Endothelial cell (in vitro differentiated cells): ENCODE data around the gene RERE. TPM values are rescaled to one million over a fixed set of nuclear protein-coding genes. Genes with fewer than 3 reads are reported as not detected.
A peak's percentile ranks its signal among the peaks of the same experiment; 100 is the strongest.

ENCODE experiments used
- DNase-seq: peaks from one replicate; pipeline ENCODE4 v3.0.0; 2021; ENCODE audit warnings: low spot score
- H3K27ac Mint-ChIP-seq: one replicate; pipeline ENCODE4 v1.8.0; 2021; ENCODE audit warnings: mixed read lengths, inconsistent platforms; ENCODE audit not compliant: unreplicated experiment
- H3K27me3 Mint-ChIP-seq: one replicate; pipeline ENCODE4 v1.8.0; 2021; ENCODE audit warnings: mild to moderate bottlenecking, moderate library complexity, mixed read lengths, inconsistent platforms; ENCODE audit not compliant: unreplicated experiment
- H3K36me3 Mint-ChIP-seq: one replicate; pipeline ENCODE4 v1.8.0; 2021; ENCODE audit warnings: mild to moderate bottlenecking, low read depth, mixed read lengths, inconsistent platforms; ENCODE audit not compliant: unreplicated experiment
- H3K4me1 Mint-ChIP-seq: one replicate; pipeline ENCODE4 v1.8.0; 2021; ENCODE audit warnings: mild to moderate bottlenecking, mixed read lengths, inconsistent platforms; ENCODE audit not compliant: unreplicated experiment
- H3K4me3 Mint-ChIP-seq: one replicate; pipeline ENCODE4 v1.8.0; 2021; ENCODE audit warnings: mild to moderate bottlenecking, mixed read lengths, inconsistent platforms; ENCODE audit not compliant: unreplicated experiment
- H3K9me3 Mint-ChIP-seq: one replicate; pipeline ENCODE4 v1.8.0; 2021; ENCODE audit warnings: mixed read lengths, inconsistent platforms; ENCODE audit not compliant: unreplicated experiment
- total RNA-seq: library from RNA; stranded (reverse); fragmentation: NEBNext Ultra II Directional; extraction: Animal tissue kit (Norgen Biotek cat#: 25700); gene quantifications from one replicate; pipeline ENCODE4 v1.2.1, GENCODE V29; 2021; ENCODE audit not compliant: unreplicated experiment
- TF ChIP-seq, protein P1 (sequence below): fragments of 200-600 bp; sonication (generic); IDR thresholded peaks from one replicate; pipeline ENCODE4 v1.5.0; 2021; ENCODE audit warnings: antibody characterized with exemption; ENCODE audit not compliant: unreplicated experiment

Gene RERE
- total RNA-seq, 1 donor from 2014 or later: 115 TPM

DNA sequence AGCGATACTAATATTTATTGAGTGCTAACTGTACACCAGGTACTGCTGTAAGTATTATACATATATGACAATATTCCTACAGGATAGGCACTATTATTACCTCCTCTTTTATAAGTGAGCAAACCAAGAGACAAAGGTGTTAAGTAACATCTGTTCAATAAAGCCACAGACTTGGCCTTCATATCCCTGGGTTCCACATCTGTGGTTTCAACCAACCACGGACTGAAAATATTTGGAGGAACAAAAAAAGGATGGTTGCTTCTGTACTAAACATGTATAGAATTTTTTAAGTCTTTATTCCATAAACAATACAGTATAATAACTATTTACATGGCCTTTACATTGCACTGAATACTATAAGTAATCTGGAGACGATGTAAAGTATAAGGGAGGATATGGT lies 95.1 kb downstream of the RERE start:
- no peaks in the 10 kb centered on the region for H3K9me3 Mint-ChIP-seq
- peak overlapping the region; percentile 13 for H3K4me3 Mint-ChIP-seq
- DNase-seq: no peak
- H3K27me3 Mint-ChIP-seq: peaks cover 2% of the 10 kb centered on the region
- TF ChIP-seq, protein P1, sequence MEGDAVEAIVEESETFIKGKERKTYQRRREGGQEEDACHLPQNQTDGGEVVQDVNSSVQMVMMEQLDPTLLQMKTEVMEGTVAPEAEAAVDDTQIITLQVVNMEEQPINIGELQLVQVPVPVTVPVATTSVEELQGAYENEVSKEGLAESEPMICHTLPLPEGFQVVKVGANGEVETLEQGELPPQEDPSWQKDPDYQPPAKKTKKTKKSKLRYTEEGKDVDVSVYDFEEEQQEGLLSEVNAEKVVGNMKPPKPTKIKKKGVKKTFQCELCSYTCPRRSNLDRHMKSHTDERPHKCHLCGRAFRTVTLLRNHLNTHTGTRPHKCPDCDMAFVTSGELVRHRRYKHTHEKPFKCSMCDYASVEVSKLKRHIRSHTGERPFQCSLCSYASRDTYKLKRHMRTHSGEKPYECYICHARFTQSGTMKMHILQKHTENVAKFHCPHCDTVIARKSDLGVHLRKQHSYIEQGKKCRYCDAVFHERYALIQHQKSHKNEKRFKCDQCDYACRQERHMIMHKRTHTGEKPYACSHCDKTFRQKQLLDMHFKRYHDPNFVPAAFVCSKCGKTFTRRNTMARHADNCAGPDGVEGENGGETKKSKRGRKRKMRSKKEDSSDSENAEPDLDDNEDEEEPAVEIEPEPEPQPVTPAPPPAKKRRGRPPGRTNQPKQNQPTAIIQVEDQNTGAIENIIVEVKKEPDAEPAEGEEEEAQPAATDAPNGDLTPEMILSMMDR: no peak
- H3K36me3 Mint-ChIP-seq: peaks cover 5% of the 10 kb centered on the region
- peaks cover 11% of the 10 kb centered on the region for H3K4me1 Mint-ChIP-seq
- H3K27ac Mint-ChIP-seq: no peak overlapping the region

DNA sequence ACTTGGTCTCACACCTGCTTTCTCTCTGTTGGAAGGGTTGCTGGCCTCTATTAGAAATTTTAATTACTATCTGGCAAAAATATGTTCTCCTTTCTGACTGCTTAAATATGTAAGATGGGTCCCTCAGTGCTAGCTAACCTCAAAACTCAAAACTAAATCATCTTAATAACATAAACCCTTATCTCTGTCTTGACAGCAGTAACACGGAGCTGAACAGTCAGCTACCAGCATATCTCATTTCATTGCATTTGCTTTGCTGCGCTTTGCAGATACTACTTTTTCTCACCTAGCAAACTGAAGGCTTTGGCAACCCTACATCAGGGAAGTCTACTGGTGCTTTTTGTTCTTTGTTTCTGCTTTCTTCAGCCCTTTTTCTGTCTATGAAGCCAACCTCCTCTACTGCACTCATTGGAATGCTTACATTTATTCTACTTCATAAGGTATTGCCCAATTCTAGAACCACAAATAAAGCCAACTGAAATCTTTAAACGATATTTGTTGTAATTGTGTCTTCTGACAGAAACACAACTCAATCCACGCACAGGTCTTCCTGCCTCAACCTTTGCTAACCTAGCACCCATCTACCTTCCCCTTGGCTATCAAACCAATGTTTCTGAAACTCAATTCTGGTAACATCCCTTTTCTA lies 95.6 kb downstream of the RERE start:
- Mint-ChIP-seq H3K36me3 (peaks cover 5% of the 10 kb centered on the region), H3K27ac (no peak overlapping the region), H3K4me1 (peaks cover 11% of the 10 kb centered on the region), H3K9me3 (no peaks in the 10 kb centered on the region), H3K27me3 (peaks cover 2% of the 10 kb centered on the region), H3K4me3 (peak overlapping the region; percentile 13)
- DNase-seq: no peak
- TF ChIP-seq, protein P1: no peak

DNA sequence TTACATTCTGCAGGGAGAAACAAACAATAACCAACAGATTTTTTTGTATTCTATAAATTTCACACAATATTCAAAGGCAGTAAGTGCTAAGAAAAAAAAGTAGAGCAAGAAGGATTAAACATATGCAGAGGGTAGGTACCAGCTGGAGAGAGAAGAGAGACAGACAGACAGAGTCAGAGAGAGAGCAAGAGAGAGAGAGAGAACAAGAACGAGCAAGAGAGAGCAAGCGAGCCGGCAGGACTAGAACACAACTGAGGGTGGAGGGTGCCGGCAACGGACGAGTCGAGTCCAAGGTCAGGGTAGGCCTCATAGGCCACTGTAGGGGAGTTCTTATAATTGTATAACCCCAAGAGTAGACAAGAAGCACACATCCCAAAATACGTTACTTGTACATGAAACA lies 97.1 kb downstream of the RERE start:
- H3K27ac Mint-ChIP-seq: peak overlapping the region; percentile 0
- H3K27me3 Mint-ChIP-seq: peaks cover 2% of the 10 kb centered on the region
- H3K9me3 Mint-ChIP-seq: no peaks in the 10 kb centered on the region
- H3K36me3 Mint-ChIP-seq: peaks cover 5% of the 10 kb centered on the region
- TF ChIP-seq, protein P1: no peak
- peaks cover 15% of the 10 kb centered on the region for H3K4me1 Mint-ChIP-seq
- peak overlapping the region; percentile 14 for H3K4me3 Mint-ChIP-seq
- DNase-seq: no peak

DNA sequence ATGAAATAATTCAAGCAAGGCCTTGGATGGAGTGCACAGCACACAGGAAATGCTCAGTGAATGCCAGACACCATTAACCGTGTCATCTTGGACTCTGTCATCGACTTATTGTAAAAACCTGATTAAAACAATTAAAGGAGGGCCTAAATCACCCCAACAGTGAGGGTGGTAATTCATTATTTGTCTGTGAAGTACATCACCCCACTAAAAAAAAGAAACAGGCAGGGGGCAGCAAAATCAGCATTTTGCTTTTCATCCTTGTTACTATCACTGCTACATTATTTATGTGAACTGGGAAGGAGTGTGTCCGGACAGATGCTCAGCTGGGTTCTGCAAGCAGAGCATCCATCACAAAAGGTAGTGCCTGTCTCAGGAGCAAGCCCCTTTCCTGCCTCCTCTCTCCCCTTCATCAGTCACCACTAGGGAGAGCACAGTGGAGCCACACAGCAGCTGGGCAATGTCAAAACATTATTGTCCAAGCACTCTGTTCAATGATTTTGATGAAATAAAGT lies 98.5 kb downstream of the RERE start:
- Mint-ChIP-seq H3K4me1 (peaks cover 22% of the 10 kb centered on the region), H3K4me3 (no peak overlapping the region), H3K27me3 (peaks cover 2% of the 10 kb centered on the region), H3K36me3 (peaks cover 5% of the 10 kb centered on the region), H3K9me3 (no peaks in the 10 kb centered on the region), H3K27ac (no peak overlapping the region)
- TF ChIP-seq, protein P1: no peak
- DNase-seq: no peak

DNA sequence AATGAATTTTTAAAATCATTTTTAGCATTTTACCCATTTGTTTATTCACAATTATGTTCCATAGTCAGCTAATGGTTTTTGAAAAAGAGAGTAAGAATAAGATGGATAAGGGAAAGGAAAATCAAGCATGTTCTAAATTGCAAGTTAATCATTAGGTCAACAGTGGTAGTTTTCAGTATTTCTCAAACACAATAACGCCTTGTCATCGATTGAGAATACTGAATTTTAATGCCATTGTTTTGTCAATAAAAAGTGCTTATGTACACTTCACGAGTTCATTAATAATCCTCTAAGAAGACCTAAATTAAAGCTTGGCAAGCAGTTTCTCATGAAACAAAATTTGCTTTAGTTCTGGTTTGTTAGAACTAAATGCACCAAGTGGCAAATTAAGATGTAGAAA lies 100.3 kb downstream of the RERE start:
- no peak for DNase-seq
- Mint-ChIP-seq H3K27ac (no peak overlapping the region), H3K9me3 (no peaks in the 10 kb centered on the region), H3K36me3 (peaks cover 5% of the 10 kb centered on the region), H3K27me3 (peaks cover 2% of the 10 kb centered on the region), H3K4me3 (no peak overlapping the region), H3K4me1 (peaks cover 22% of the 10 kb centered on the region)
- TF ChIP-seq, protein P1: no peak
